SW 1271 (cell line): ENCODE data around the gene ENKD1.
"Not testable (repeated sequence)": the region's sequence is repeated elsewhere in the genome, so short reads cannot be mapped to it uniquely, and the experiment has no call there.

ENCODE experiments used
- DNase-seq, 2 experiments: peaks; one replicate each; lab custom pipeline; 2025; lab: John Stamatoyannopoulos, UW

Gene ENKD1, protein sequence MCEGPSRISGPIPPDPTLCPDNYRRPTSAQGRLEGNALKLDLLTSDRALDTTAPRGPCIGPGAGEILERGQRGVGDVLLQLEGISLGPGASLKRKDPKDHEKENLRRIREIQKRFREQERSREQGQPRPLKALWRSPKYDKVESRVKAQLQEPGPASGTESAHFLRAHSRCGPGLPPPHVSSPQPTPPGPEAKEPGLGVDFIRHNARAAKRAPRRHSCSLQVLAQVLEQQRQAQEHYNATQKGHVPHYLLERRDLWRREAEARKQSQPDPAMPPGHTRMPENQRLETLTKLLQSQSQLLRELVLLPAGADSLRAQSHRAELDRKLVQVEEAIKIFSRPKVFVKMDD

DNA sequence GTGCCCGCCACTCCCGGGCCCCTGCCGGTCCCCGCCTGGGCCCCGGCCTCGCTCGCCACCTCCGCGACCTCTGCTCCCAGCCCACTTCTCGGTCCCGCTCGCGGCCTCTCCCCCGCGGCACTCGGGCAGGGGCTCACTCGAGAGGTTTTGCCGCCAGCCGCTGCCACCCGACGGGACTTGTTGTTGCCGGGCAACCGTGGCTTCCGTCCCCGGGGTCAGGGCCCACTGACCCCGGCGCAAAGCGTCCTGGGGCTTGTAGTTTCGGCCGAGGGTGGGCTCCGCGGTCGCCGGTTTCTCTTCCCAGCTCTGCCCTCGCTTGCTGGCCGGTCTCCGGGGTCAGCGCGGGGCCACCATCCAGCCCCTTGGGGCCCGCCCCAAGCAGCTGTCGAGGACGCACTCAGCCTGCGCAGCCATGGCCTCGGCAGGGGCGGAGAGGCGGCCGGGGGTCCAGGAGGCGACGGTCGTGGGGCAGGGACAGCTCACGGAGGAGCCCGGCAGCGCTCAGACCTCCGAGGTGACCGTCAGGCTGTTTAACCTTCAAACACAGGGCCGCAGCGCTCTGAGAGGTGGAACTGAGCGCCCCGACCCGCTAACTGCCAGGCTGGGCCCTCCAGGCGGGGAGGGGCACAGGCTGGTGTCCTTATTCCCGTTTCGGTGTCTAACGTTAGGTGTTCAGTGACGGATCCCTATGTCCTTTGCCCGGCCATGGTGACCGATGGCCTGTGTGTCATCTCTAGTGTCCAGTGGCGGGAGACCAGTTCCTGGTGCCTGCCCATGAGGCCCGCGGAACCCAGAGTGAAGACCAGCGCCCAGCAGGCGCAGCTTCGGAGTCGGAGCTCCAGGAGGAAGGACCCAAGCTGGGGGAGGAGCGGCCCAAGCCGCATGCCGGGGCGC is at the start of gene ENKD1, which contains the start of gene C16orf86:
ENKD1 (minus strand) TSS at position 192 of the 894 bp plus-strand sequence. CDS start 308 bp downstream, outside the sequence.
C16orf86 (plus strand) TSS at position 256 of the 894 bp plus-strand sequence; CDS start at position 413, 157 bp downstream.
- peak; percentile 43 to 63 for DNase-seq

DNA sequence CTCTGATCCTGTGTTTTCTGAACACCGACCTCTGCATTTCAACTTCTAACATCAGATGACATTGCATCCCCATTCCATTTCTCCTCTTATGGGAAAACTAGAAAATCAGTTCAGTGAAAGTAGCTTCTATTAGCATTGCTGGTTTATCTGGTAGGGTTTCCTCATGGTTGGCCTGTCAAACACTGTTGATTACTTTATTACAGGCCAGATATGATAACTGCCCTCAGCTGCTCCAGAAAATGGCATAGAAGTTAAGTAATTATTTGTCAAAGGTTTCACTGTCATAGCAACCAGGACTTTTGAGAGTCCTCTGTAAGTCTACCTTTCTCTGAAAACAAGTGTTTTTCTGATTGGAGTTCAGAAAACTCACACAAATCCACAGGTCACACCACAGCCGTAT is 49.5 kb upstream of the ENKD1 start:
- DNase-seq, result no peak

DNA sequence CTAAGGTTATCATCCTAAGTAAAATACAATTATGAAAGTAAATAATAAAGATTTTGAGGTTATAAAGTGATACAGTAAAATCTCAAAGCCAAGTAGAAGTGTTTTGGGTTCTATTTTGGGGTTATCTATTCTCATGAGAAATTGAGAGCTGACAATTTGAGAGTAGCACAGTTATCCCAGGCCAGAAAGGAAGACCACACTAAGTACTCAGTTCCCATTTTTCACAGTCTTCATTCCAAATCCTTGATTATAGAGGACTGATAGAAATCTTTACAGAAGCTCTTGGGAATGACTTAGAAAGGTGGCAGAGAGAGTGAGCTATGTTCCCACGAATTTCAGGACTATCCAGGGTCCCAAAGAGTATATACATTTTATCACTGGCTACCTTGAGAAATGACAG is 48.0 kb upstream of the ENKD1 start:
- no peak for DNase-seq

DNA sequence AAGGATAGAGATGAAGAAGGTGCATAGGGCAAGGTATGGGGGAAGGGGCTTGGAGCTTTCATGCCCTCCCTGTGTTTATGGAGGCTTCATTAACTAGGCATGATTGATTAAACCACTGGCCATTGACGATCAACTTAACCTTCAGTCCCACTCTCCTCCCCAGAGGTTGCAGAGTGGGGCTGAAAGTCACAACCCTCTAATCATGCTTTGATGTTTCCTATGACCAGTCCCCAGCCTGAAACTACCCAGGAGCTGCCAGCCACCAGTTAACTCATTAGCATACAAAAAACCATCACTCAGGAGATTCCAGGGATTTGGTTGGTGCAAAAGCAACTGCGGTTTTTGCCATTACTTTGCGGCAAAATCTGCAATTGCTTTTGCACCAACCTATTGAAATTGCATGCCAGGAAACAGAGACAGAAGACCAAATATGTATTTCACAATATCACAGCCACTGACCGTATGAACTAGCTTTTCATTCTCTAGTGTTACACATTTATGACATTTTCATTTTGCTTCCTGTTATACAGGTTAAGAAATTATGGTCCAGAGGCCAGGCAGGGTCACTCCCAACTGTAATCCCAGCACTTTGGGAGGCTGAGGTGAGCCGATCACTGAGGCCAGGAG is 47.2 kb upstream of the ENKD1 start:
- no peak for DNase-seq

DNA sequence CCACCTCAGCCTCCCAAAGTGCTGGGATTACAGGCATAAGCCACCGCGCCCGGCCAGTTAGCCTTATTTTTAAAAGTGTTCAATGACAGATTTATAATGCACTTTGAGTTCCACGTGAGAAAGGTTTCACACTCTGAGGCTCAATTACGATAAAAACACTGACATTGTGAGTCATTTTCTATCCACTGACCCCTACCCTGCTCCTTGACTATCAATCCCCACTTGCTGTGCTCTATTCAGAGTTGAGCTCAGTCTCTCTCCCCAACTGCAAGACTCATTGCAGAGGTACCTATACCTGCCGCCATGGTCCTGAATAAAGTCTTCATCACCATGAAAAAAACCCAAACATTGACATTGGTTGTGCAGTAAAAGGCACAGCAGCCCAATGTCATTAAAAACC is 44.1 kb upstream of the ENKD1 start:
- DNase-seq, result no peak

DNA sequence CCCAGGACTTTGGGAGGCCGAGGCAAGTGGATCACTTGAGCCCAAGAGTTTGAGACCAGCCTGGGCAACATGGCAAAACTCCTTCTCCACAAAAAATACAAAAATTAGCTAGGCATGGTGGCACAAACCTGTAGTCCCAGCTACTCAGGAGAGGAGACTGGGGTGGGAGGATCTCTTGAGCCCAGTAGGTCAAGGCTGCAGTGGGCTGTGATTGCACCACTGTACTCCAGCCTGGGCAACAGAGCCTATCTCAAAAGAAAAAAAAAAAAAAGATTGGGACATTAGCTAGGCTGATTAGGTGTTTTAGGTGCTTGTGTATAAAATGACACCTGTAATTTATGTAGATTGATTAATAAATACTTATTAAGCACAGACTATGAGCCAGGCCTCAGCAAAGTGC is 42.5 kb upstream of the ENKD1 start:
- no peak for DNase-seq

DNA sequence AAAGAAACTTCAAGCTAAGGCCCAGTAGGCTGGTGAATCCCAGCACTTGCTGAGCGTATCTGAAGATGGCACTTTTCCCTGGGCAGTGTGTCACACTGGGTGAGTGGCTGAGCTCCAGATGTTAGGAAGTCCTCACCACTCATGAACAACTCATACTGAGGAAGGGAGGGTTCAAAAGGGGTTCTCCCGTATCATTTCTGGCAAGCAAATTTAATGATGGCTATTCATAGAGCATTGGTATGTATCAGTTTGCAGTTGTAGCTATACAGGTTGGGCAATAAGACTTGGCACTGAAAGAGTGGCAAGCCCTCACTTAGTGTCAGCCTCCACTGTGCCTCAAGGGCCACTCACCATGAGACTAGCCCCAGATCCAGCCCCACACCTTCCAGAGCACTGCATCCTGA is 41.8 kb upstream of the ENKD1 start:
- no peak for DNase-seq

DNA sequence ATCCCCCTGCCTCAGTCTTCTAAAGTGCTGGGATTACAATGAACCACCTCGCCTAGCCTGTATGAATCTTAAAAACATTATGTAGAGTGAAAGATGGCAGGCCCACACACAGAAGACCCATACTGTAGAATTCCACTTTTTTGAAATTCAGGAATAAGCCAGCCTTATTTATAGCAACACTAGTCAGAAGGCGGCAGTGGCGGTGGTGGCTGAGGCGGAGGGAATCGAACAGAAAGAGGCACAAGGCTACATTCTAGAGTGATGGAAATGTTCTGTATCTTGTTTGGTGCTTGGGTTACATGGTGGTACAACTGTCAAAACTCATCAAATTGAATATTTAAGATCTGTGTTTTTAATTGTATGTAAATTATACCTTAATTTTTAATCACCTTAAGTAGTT is 41.2 kb upstream of the ENKD1 start:
- no peak for DNase-seq

DNA sequence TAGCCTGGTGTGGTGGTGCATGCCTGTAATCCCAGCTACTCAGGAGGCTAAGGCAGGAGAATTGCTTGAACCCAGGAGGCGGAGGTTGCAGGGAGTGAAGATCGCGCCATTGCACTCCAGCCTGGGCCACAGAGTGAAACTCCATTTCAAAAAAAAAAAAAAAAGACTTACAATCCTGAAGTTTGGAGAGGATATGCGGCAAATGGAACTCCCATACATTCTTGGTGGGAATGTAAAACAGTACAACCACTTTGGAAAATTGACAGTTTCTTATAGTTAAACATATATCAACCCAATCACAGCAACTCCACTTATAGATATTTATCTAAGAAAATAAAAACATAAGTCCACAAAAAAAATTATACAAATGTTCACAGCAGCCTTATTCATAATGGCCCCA is 40.7 kb upstream of the ENKD1 start:
- DNase-seq, result no peak

DNA sequence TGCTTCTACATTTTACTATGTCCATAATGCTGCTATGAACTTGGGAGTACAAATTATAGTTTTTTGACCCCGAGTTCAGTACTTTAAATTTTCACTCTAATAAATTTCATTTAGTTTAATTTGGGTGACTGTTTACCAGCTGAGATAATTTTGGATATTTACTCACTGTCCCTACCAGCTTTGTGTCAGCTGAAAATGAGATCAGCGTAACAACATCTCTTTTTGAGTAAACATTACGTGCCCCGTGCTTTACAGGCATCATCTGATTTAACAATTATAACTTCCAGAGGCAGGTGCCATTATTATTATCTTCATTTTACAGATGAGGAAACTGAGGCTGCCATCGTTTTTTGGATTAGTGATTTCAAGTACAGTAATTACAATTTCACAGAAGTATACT is 37.6 kb upstream of the ENKD1 start:
- DNase-seq, result no peak

DNA sequence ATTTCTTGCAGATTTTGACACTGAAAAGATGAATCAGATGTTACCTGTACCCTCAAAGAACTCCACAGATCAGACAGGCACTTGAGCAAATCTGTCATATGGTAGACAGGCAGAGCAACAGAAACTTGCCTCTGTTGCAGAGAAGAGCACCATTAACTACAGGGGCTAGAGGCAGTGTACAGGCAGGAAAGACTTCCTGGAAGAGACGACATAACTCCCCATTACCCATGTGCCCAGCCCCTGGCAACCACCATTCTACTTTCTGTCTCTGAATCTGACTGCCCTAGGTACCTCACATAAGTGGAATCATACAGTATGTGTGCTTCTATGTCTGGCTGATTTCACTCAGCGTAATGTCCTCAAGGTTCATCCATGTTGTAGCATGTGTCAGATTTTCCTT is 37.1 kb upstream of the ENKD1 start:
- DNase-seq, result no peak

DNA sequence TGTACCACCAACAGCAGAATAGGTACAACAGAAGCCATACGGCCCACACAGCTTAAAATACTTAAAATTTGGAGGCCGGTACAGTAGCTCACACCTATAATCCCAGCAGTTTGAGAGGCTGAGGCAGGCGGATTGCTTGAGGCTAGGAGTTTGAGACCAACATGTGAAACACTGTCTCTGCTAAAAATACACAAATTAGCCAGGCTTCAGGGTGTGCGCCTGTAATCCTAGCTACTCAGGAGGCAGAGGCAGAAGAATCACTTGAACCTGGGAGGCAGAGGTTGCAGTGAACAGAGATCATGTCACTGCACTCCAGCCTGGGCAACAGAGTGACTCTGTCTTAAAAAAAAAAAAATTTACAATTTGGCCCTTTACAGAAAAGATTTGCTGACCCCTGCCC is 35.6 kb upstream of the ENKD1 start:
- DNase-seq, result no peak

DNA sequence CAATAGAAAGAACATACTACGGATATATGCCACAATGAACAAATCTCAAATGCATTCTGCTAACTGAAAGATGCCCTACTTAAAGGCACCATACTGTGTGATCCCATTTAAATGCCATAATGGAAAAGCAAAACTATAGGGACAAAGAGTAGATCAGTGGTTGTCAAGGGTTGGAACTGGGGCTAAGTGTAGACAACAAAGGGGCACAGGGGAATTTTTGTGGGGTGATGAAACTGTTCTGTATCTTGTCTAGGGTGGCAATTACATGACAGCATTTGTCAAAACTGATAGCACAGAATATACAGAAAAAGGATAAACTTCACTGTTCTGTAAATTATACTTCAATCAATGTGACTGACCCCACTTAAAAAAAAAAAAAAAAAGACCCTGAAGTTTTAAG is 34.9 kb upstream of the ENKD1 start:
- no peak for DNase-seq

DNA sequence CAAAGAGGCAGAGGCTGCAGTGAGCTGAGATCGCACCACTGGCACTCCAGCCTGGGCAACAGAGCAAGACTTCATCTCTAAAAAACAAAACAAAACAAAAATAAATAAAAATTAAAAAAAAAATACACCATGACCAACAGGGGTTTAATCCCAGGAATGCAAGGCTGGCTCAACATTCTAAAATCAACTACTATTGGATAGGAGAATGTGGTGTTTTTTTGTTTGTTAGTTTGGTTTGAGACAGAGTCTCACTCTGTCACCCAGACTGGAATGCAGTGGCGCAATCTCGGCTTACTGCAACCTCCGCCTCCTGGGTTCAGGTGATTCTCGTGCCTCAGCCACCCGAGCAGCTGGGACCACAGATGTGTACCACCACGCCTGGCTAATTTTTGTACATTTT is 32.7 kb upstream of the ENKD1 start:
- no peak for DNase-seq

DNA sequence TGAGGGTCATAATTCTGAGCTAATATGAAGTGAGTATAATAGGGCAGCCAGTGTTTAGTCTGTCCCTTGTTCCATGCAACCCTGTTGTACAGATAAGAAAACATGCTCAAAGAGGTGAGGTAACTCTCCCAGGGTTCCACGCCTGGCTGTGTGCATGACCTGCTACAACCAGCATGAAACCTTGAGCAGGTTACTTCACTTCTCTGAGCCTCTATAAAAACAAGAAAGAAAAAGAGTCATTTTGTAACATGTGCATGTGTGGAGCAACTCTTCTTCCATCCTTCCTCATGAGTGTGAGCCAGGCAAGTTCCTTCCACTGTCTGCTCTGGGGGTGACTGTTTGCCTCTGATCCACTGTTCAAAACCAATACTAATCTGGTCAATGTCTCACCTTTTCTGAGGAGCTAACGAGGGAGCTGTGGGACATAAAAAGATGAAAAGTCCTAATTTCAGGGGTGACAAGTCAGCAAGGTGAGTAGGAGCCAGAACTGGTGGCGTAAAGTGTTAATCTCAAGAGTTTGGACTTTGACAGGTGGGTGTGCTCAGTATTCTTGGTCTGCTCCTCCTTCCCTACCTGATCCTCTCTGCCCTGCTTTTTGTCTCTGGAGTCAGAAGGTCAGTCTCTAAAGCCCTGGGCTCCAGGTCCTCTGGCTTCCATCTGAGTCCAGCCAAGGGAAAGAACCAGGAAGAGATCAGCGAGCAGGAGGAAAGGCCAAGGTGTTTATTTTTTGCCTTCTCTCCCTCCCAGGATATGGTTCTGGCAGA is 31.1 kb upstream of the ENKD1 start:
- no peak for DNase-seq

DNA sequence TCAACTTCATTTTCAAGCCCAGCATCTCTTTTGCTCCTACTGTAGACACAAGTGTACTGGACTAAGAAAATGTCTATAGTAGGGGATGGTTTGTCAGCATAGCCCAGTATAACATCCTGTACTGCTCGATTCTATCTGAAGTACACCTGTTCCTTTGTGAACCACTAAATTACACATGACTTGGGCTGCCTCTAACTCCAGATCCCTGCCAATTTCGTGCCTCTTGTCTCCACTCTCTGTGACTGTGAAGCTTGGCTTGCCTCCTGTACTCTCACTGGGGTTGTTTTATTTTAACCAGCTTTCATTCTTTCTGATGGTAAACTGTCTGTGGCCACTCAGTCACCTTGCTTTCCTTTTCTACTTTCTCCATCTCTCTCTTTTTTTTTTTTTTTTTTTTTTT is 28.1 kb upstream of the ENKD1 start:
- DNase-seq, result no peak

DNA sequence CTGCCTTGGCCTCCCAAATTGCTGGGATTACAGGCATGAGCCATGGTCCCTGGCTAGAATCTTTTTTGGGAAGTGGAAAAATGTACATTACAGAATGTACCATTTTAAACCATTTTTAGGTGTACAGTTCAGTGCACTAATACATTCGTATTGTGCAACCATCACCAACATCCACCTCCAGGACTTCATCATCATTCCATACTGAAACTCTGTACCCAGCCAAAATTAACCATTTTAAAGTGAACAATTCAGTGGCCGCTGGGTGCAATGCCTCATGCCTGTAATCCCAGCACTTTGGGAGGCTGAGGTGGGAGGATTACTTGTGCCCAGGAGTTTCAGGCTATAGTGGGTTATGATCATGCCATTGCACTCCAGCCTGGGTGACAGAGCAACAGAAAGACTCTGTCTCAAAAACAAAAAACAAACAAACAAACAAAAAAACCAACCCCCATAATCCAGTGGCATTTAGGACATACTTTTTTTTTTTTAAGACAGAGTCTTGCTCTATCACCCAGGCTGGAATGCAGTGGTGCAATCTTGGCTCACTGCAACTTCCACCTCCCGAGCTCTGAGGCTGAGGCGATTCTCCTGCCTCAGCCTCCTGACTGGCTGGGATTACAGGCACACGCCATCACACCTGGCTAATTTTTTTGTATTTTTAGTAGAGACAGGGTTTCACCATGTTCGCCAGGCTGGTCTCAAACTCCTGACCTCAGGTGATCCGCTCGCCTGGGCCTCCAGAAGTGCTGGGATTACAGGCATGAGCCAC is 27.2 kb upstream of the ENKD1 start:
- DNase-seq, result not testable (repeated sequence)

DNA sequence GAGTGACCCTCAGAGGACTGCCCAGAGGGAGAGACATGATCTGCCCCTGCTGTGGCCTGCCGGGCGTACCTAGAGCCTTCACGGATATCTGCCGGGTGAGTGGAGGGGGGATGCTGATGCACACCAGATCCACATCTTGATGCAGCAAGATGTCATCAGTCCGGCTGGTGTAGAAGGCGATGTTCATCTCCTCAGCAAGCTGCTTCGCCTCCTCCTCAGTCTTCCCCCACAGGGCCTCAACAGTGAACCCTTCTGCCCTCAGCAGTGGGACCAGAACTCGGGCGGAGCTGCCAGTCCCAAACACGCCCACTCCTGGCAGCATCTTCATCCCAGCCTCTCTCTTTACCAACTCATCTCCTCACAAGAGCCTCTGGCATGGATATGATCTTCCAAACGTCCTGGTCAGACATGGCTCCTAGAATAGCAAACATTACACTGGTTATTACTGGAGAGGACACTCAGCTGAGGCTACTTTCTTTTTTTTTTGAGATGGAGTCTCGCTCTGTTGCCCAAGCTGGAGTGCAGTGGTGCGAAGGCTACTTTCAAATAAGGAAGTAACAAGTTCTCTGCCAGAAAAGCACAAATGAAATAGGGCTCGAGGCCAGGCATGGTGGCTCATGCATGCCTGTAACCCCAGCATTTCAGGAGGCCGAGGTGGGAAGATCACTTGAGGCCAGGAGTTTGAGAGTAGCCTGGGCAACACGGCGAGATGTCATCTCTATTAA is 19.0 kb upstream of the ENKD1 start:
- no peak for DNase-seq

DNA sequence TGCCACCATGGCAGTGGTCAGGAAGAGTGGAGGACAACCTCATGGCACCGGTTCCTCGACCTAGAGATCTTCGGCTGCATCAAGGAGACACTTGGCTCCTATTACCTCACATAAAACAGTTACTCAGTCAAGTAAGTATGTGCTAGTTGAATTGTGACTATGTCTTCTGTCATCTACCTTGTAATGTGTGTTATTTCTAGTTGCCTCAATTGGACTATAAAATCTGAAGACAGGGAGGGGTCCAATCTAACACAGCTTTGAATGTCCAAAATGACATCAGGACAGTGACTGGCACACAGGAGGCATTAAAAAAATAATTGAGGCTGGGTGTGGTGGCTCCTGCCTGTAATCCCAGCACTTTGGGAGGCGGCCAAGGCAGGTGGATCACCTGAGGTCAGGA is 17.2 kb upstream of the ENKD1 start:
- no peak for DNase-seq
